K562 (cell line): ENCODE measurements around the gene PIK3R5. TPM values are rescaled to one million over a fixed set of nuclear protein-coding genes. Genes with fewer than 3 reads are reported as not detected.

Source experiments
- CTBP1 ChIP-seq: fragments of 450-650 bp; IDR thresholded peaks from 2 replicates; pipeline ENCODE4 v1.6.1; 2016; ENCODE audit warnings: borderline replicate concordance
- GATA2 ChIP-seq: sonication (generic); formaldehyde crosslinking; IDR thresholded peaks from 2 replicates; pipeline ENCODE4 v1.4.0; 2020; ENCODE audit warnings: mild to moderate bottlenecking, missing genetic modification reagents
- polyA plus RNA-seq, 8 experiments: library from polyadenylated mRNA; depleted of rRNA in 4 of 8; stranded (reverse) in 5 of 8; unstranded in 3 of 8; fragments of >200 nt; fragmentation: Nextera tagmentation in 2 of 8; fragmentation: Illumina TruSeq in 1 of 8; extraction: Ambion mirVana in 2 of 8; extraction: Trizol in 1 of 8; gene quantifications; 2 replicates each; pipeline versions ENCODE4 v1.2.1 to v1.2.3, GENCODE V29; 2011 to 2014; ENCODE audit warnings: inconsistent platforms in 1 of 8, missing spikeins in 1 of 8
- total RNA-seq, 7 experiments: library from RNA; depleted of rRNA in 6 of 7; stranded (reverse); fragments of >200 nt in 6 of 7; fragmentation: Illumina TruSeq in 2 of 7; extraction: Trizol in 2 of 7; gene quantifications; 2 replicates each; pipeline versions ENCODE4 v1.2.1 to v1.2.3, GENCODE V29; 2011 to 2021; ENCODE audit warnings: low replicate concordance in 1 of 7
- TF ChIP-seq, protein P1 (sequence below): fragments of 450-650 bp; IDR thresholded peaks from 2 replicates; pipeline ENCODE4 v1.6.1; 2016; ENCODE audit warnings: mild to moderate bottlenecking, moderate library complexity

The PIK3R5 gene
- total and polyA plus RNA-seq, 9 of the 15 experiments (the other 6 are each of a cell fraction or from before 2014, with no cell fraction given): 0.01 to 0.38 TPM; not detected in 7

DNA sequence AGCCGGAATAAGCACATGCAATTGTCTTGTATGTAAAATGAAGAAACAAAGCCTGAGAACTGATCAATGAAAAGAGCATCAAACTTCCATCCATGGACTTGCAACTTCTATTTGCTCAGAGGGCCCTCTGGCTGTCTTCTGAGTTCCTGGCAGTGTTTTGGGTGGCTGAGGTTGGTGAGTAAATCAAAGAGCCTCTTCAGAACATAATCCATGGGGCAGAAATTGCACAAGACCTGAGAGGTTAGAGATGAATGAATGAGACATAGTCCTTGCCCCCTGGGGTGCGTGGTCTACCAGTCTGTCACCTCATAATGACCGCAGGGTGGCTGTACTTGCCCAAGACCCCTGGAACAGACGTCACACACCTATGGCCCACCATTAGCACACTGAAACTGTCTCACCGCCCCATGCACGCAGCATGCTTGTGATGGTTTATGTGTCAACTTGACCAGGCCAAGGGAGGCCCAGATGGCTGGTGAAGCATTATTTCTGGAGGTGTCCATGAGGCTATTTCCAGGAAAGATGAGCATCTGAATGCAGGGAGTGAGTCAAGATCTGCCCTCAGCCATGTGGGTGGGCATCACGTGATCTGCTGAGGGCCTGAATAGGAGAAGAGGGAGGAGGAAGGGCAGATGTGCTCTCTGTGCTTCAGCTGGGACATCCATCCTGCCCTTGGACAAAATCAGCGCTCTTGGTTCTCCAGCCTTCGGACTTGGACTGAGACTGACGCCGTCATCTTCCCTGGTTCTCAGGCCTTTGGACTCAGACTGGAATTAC, 106.3 kb downstream of the PIK3R5 start (continued):
- TF ChIP-seq, protein P1, sequence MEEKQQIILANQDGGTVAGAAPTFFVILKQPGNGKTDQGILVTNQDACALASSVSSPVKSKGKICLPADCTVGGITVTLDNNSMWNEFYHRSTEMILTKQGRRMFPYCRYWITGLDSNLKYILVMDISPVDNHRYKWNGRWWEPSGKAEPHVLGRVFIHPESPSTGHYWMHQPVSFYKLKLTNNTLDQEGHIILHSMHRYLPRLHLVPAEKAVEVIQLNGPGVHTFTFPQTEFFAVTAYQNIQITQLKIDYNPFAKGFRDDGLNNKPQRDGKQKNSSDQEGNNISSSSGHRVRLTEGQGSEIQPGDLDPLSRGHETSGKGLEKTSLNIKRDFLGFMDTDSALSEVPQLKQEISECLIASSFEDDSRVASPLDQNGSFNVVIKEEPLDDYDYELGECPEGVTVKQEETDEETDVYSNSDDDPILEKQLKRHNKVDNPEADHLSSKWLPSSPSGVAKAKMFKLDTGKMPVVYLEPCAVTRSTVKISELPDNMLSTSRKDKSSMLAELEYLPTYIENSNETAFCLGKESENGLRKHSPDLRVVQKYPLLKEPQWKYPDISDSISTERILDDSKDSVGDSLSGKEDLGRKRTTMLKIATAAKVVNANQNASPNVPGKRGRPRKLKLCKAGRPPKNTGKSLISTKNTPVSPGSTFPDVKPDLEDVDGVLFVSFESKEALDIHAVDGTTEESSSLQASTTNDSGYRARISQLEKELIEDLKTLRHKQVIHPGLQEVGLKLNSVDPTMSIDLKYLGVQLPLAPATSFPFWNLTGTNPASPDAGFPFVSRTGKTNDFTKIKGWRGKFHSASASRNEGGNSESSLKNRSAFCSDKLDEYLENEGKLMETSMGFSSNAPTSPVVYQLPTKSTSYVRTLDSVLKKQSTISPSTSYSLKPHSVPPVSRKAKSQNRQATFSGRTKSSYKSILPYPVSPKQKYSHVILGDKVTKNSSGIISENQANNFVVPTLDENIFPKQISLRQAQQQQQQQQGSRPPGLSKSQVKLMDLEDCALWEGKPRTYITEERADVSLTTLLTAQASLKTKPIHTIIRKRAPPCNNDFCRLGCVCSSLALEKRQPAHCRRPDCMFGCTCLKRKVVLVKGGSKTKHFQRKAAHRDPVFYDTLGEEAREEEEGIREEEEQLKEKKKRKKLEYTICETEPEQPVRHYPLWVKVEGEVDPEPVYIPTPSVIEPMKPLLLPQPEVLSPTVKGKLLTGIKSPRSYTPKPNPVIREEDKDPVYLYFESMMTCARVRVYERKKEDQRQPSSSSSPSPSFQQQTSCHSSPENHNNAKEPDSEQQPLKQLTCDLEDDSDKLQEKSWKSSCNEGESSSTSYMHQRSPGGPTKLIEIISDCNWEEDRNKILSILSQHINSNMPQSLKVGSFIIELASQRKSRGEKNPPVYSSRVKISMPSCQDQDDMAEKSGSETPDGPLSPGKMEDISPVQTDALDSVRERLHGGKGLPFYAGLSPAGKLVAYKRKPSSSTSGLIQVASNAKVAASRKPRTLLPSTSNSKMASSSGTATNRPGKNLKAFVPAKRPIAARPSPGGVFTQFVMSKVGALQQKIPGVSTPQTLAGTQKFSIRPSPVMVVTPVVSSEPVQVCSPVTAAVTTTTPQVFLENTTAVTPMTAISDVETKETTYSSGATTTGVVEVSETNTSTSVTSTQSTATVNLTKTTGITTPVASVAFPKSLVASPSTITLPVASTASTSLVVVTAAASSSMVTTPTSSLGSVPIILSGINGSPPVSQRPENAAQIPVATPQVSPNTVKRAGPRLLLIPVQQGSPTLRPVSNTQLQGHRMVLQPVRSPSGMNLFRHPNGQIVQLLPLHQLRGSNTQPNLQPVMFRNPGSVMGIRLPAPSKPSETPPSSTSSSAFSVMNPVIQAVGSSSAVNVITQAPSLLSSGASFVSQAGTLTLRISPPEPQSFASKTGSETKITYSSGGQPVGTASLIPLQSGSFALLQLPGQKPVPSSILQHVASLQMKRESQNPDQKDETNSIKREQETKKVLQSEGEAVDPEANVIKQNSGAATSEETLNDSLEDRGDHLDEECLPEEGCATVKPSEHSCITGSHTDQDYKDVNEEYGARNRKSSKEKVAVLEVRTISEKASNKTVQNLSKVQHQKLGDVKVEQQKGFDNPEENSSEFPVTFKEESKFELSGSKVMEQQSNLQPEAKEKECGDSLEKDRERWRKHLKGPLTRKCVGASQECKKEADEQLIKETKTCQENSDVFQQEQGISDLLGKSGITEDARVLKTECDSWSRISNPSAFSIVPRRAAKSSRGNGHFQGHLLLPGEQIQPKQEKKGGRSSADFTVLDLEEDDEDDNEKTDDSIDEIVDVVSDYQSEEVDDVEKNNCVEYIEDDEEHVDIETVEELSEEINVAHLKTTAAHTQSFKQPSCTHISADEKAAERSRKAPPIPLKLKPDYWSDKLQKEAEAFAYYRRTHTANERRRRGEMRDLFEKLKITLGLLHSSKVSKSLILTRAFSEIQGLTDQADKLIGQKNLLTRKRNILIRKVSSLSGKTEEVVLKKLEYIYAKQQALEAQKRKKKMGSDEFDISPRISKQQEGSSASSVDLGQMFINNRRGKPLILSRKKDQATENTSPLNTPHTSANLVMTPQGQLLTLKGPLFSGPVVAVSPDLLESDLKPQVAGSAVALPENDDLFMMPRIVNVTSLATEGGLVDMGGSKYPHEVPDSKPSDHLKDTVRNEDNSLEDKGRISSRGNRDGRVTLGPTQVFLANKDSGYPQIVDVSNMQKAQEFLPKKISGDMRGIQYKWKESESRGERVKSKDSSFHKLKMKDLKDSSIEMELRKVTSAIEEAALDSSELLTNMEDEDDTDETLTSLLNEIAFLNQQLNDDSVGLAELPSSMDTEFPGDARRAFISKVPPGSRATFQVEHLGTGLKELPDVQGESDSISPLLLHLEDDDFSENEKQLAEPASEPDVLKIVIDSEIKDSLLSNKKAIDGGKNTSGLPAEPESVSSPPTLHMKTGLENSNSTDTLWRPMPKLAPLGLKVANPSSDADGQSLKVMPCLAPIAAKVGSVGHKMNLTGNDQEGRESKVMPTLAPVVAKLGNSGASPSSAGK: 0 out of 2 replicates have a peak, but pooled peaks have one; percentile 17
- TF ChIP-seq GATA2 (CRISPR knock-in tag) (no peak), CTBP1 (peak; percentile 77)
